ENCODE data around the gene OR2A25.

The OR2A25 gene

GRCh38 chr7:144102041-144102440, 32.4 kb downstream of the OR2A25 start:
- Histone ChIP-seq H3K27ac (ENCODE audit: poor library complexity, severe bottlenecking) (no peak overlapping the region), H3K4me1 (ENCODE audit: insufficient read depth, poor library complexity, severe bottlenecking) (no peaks in the 10 kb centered on the region), H3K9me3 (ENCODE audit: severe bottlenecking) (no peaks in the 10 kb centered on the region), H3K27me3 (ENCODE audit: insufficient read depth, poor library complexity, severe bottlenecking) (peaks cover 9% of the 10 kb centered on the region), H3K4me3 (ENCODE audit: severe bottlenecking) (no peak overlapping the region), H3K36me3 (ENCODE audit: low read depth) (no peaks in the 10 kb centered on the region)
- no peak for DNase-seq (ENCODE audit: low spot score)
- TF ChIP-seq CTCF (IDR thresholded peaks at IDR 0.05; ENCODE audit: poor library complexity, severe bottlenecking) = no peak
- ATAC-seq (ENCODE audit: low read depth) = no peak

GRCh38 chr7:144105211-144105610, 35.6 kb downstream of the OR2A25 start:
- DNase-seq (ENCODE audit: low spot score) (no peak), ATAC-seq (ENCODE audit: low read depth) (no peak)
- Histone ChIP-seq H3K4me3 (ENCODE audit: severe bottlenecking) (no peak overlapping the region), H3K36me3 (ENCODE audit: low read depth) (no peaks in the 10 kb centered on the region), H3K9me3 (ENCODE audit: severe bottlenecking) (no peaks in the 10 kb centered on the region), H3K27ac (ENCODE audit: poor library complexity, severe bottlenecking) (no peak overlapping the region), H3K4me1 (ENCODE audit: insufficient read depth, poor library complexity, severe bottlenecking) (no peaks in the 10 kb centered on the region), H3K27me3 (ENCODE audit: insufficient read depth, poor library complexity, severe bottlenecking) (peaks cover 6% of the 10 kb centered on the region)
- TF ChIP-seq CTCF (IDR thresholded peaks at IDR 0.05; ENCODE audit: poor library complexity, severe bottlenecking) = no peak

GRCh38 chr7:144109283-144109682, 39.7 kb downstream of the OR2A25 start, which contains the start of gene OR2A2:
Gene OR2A2, plus strand, starts transcription at chr7:144109583. Its CDS starts 0 bp downstream, at chr7:144109583.
- Histone ChIP-seq H3K9me3 (ENCODE audit: severe bottlenecking) (no peaks in the 10 kb centered on the region), H3K4me3 (ENCODE audit: severe bottlenecking) (no peak within 1 kb of the TSS), H3K36me3 (ENCODE audit: low read depth) (no peaks in the 10 kb centered on the region), H3K27ac (ENCODE audit: poor library complexity, severe bottlenecking) (no peak within 1 kb of the TSS), H3K4me1 (ENCODE audit: insufficient read depth, poor library complexity, severe bottlenecking) (no peaks in the 10 kb centered on the region), H3K27me3 (ENCODE audit: insufficient read depth, poor library complexity, severe bottlenecking) (peaks cover 3% of the 10 kb centered on the region)
- TF ChIP-seq CTCF (IDR thresholded peaks at IDR 0.05; ENCODE audit: poor library complexity, severe bottlenecking) = no peak
- ATAC-seq (ENCODE audit: low read depth) (no peak), DNase-seq (ENCODE audit: low spot score) (no peak)

- Histone ChIP-seq H3K4me1 (ENCODE audit: insufficient read depth, poor library complexity, severe bottlenecking) (no peaks in the 10 kb centered on the region), H3K4me3 (ENCODE audit: severe bottlenecking) (no peak overlapping the region), H3K36me3 (ENCODE audit: low read depth) (no peaks in the 10 kb centered on the region), H3K27ac (ENCODE audit: poor library complexity, severe bottlenecking) (no peak overlapping the region), H3K27me3 (ENCODE audit: insufficient read depth, poor library complexity, severe bottlenecking) (peaks cover 6% of the 10 kb centered on the region), H3K9me3 (ENCODE audit: severe bottlenecking) (no peaks in the 10 kb centered on the region)
- no peak for TF ChIP-seq CTCF (IDR thresholded peaks at IDR 0.05; ENCODE audit: poor library complexity, severe bottlenecking)
- ATAC-seq (ENCODE audit: low read depth) (no peak), DNase-seq (ENCODE audit: low spot score) (no peak)
Measured at GRCh38 chr7:144110272-144110671, 40.7 kb downstream of the OR2A25 start.

GRCh38 chr7:144113651-144114050, 44.0 kb downstream of the OR2A25 start:
- ATAC-seq (ENCODE audit: low read depth) (no peak), DNase-seq (ENCODE audit: low spot score) (no peak)
- H3K36me3 ChIP-seq (ENCODE audit: low read depth) = no peaks in the 10 kb centered on the region
- TF ChIP-seq CTCF (IDR thresholded peaks at IDR 0.05; ENCODE audit: poor library complexity, severe bottlenecking) = no peak
- H3K4me3 ChIP-seq (ENCODE audit: severe bottlenecking) = no peak overlapping the region
- H3K9me3 ChIP-seq (ENCODE audit: severe bottlenecking) = no peaks in the 10 kb centered on the region
- peaks cover 3% of the 10 kb centered on the region for H3K27me3 ChIP-seq (ENCODE audit: insufficient read depth, poor library complexity, severe bottlenecking)
- no peaks in the 10 kb centered on the region for H3K4me1 ChIP-seq (ENCODE audit: insufficient read depth, poor library complexity, severe bottlenecking)
- H3K27ac ChIP-seq (ENCODE audit: poor library complexity, severe bottlenecking) = no peak overlapping the region
